HEK293T (cell line): ENCODE data around the gene ANKFN1.

Experiments used
- ARNT ChIP-seq: fragments of 450-650 bp; IDR thresholded peaks from 2 replicates; pipeline ENCODE4 v1.6.1; 2017; ENCODE audit warnings: mild to moderate bottlenecking
- CTBP1 ChIP-seq: fragments of 450-650 bp; IDR thresholded peaks from 2 replicates; pipeline ENCODE4 v1.6.1; 2016; ENCODE audit warnings: borderline replicate concordance
- ELF4 ChIP-seq: fragments of 450-650 bp; IDR thresholded peaks from 2 replicates; pipeline ENCODE4 v1.6.1; 2017; ENCODE audit warnings: antibody characterized with exemption
- FOXA1 ChIP-seq: fragments of 450-650 bp; IDR thresholded peaks from 2 replicates; pipeline ENCODE4 v1.6.1; 2016; ENCODE audit warnings: mild to moderate bottlenecking
- FOXM1 ChIP-seq: fragments of 450-650 bp; IDR thresholded peaks from 2 replicates; pipeline ENCODE4 v1.6.1; 2017; ENCODE audit warnings: mild to moderate bottlenecking, borderline replicate concordance
- HDGF ChIP-seq: fragments of 450-650 bp; IDR thresholded peaks from 2 replicates; pipeline ENCODE4 v1.6.1; 2017; ENCODE audit warnings: antibody characterized with exemption, borderline replicate concordance
- L3MBTL2 ChIP-seq: fragments of 450-650 bp; conservative IDR thresholded peaks from 2 replicates; pipeline ENCODE4 v1.6.1; 2016; ENCODE audit warnings: mild to moderate bottlenecking
- NFRKB ChIP-seq: fragments of 450-650 bp; IDR thresholded peaks from 2 replicates; pipeline ENCODE4 v1.6.1; 2016; ENCODE audit warnings: mild to moderate bottlenecking, moderate library complexity
- PKNOX1 ChIP-seq: fragments of 450-650 bp; IDR thresholded peaks from 2 replicates; pipeline ENCODE4 v1.6.1; 2016

GRCh38 chr17:56359518-56359917 is 206.2 kb downstream of the ANKFN1 start:
- TF ChIP-seq CTBP1 (no peak), FOXA1 (no peak), ARNT (no peak), L3MBTL2 (no peak), HDGF (no peak), PKNOX1 (no peak), FOXM1 (no peak), NFRKB (no peak), ELF4 (no peak)
